Measurements from ENCODE around the gene TAS2R60. TPM values are rescaled to one million over a fixed set of nuclear protein-coding genes. Genes with fewer than 3 reads are reported as not detected.
A peak's percentile ranks its signal among the peaks of the same experiment; 100 is the strongest.

The TAS2R60 gene
- polyA plus RNA-seq, 1 of the 3 experiments (the other 2 are of a cell fraction), result not detected

DNA sequence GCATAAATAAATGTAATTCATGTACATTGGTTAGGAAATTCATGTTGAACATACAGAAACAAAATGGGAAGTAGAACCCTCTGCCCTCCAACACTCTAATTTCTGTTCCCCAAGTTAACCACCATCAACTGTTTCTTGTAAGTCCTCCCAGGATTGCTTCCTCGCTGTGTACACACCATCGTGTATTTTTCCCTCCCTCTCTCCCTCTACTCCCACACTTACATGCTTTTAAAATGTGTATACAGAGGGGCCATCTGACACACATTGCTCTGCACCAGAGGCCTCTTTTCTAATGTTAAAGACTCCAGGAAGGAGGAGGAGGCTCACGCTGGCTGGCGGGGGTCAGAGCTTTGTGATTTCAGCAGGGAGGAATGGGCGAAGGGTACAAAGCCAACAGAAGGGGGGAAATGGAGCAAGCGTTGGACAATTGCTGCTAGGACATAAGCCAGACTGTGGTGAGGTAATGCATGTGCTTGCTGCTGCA lies 32.7 kb upstream of the TAS2R60 start (continued):
- TF ChIP-seq, protein P1, sequence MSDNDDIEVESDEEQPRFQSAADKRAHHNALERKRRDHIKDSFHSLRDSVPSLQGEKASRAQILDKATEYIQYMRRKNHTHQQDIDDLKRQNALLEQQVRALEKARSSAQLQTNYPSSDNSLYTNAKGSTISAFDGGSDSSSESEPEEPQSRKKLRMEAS (IDR thresholded peaks at IDR 0.05; ENCODE audit: low read depth), result no peak
- TF ChIP-seq SMC3 (IDR thresholded peaks at IDR 0.05; ENCODE audit: low read depth, low read length), result no peak
- TF ChIP-seq RXRA (IDR thresholded peaks at IDR 0.05; ENCODE audit: borderline replicate concordance, low read depth), result no peak

DNA sequence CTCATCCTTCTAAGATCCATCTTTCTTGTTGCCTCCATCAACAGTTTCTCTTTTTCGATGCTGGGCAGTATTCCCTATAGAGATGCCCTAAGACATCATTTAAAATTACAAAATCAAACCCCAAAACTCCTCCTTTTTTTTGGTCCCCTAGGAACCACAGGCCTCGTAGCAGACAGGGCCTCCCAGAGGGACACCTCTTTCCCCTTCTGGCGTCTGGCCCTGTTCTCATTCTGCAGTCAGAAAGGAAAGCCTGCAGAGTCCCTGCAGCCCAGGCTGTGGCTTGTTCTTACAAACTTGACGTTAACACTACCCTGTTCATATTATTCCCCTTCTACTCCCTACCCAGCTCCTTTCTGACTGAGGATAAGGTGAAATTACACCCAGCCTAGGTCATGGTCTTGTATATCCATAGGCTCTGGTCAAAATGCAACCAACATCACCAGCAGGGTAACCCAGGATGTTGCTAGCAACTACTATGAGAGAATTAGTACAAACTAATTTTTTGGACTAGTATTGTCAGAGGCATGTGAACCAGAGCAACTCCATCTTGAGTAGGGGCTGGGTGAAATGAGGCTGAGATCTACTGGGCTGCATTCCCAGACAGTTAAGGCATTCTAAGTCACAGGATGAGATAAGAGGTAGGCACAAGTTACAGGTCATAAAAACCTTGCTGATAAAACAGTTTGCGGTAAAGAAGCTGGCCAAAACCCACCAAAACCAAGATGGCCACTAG lies 31.1 kb upstream of the TAS2R60 start:
- H2AFZ ChIP-seq (ENCODE audit: low read depth), result no peak overlapping the region
- H3K36me3 ChIP-seq (replicated peaks in 1 of 2; ENCODE audit: control insufficient read depth in 1 of 2, insufficient read depth in 2 of 2, low read length in 1 of 2), result no peaks in the 10 kb centered on the region
- H3K4me3 ChIP-seq (ENCODE audit: low read depth in 2 of 2, low read length in 1 of 2), result no peak overlapping the region
- POLR2A ChIA-PET, result no interaction called here
- no peaks in the 10 kb centered on the region for H3K9me3 ChIP-seq
- WGBS (ENCODE audit: low lambda C conversion rate), result 83% methylated on average over 5 of the region's 5 CpGs
- no peak for DNase-seq
- TF ChIP-seq TAF1 (IDR thresholded peaks at IDR 0.05; ENCODE audit: borderline replicate concordance, low read depth, low read length) (0 out of 2 replicates have a peak, but pooled peaks have one; percentile 2), SMC3 (IDR thresholded peaks at IDR 0.05; ENCODE audit: low read depth, low read length) (no peak)
- no peak overlapping the region for H3K9ac ChIP-seq
- H3K27ac ChIP-seq (ENCODE audit: low read depth in 2 of 2, low read length in 1 of 2), result no peak overlapping the region
- H3K79me2 ChIP-seq (ENCODE audit: insufficient read depth), result no peaks in the 10 kb centered on the region
- no peaks in the 10 kb centered on the region for H3K27me3 ChIP-seq (ENCODE audit: insufficient read depth)
- no peaks in the 10 kb centered on the region for H4K20me1 ChIP-seq (ENCODE audit: insufficient read depth)
- CTCF ChIA-PET, result interaction anchor here (1.2 kb wide), 1 partner anchor 172 kb away, joined by 5 read pairs; no protein-coding TSS in a partner anchor
- peaks cover 0 to 32% of the 10 kb centered on the region in 2 experiments; a peak in 3 of 4 replicates for H3K4me1 ChIP-seq (ENCODE audit: control insufficient read depth in 1 of 2, insufficient read depth in 2 of 2, low read depth in 1 of 2, low read length in 1 of 2)
- peaks cover 9% of the 10 kb centered on the region for H3F3A ChIP-seq (replicated peaks; ENCODE audit: insufficient read depth)
- no peaks in the 10 kb centered on the region for H3K9me2 ChIP-seq
- no peak overlapping the region for H3K4me2 ChIP-seq

DNA sequence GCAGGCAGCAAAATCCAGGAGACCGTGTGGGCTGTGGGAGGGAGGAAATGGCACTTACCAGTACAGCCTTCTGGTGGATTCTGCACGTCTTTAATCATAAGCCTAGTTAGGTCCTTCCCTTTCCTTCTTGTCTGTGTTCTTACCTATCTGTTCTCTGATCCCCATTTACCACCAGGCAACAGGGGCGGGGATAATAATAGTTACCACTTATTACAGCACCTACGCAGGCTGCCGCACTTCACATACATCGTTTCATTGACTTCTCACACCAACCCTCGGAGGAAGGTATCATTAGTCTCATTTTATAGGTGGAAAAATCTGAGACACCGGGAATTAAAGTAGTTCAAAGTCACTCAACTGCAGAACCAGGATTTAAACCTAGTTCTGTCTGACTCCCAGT lies 30.1 kb upstream of the TAS2R60 start:
- Histone ChIP-seq H3F3A (replicated peaks; ENCODE audit: insufficient read depth) (peaks cover 9% of the 10 kb centered on the region), H3K9me2 (no peaks in the 10 kb centered on the region), H3K4me3 (ENCODE audit: low read depth in 2 of 2, low read length in 1 of 2) (no peak overlapping the region), H3K27ac (ENCODE audit: low read depth in 2 of 2, low read length in 1 of 2) (no peak overlapping the region), H3K9ac (no peak overlapping the region), H3K9me3 (no peaks in the 10 kb centered on the region), H3K79me2 (ENCODE audit: insufficient read depth) (no peaks in the 10 kb centered on the region), H3K4me2 (no peak overlapping the region), H3K4me1 (ENCODE audit: control insufficient read depth in 1 of 2, insufficient read depth in 2 of 2, low read depth in 1 of 2, low read length in 1 of 2) (peaks cover 0 to 22% of the 10 kb centered on the region in 2 experiments; a peak in 2 of 4 replicates), H2AFZ (ENCODE audit: low read depth) (no peak overlapping the region), H4K20me1 (ENCODE audit: insufficient read depth) (no peaks in the 10 kb centered on the region), H3K36me3 (replicated peaks in 1 of 2; ENCODE audit: control insufficient read depth in 1 of 2, insufficient read depth in 2 of 2, low read length in 1 of 2) (no peaks in the 10 kb centered on the region), H3K27me3 (ENCODE audit: insufficient read depth) (no peaks in the 10 kb centered on the region)
- WGBS (ENCODE audit: low lambda C conversion rate), result 83% methylated on average over 8 of the region's 8 CpGs
- ChIA-PET CTCF (no interaction called here), POLR2A (no interaction called here)
- DNase-seq, result no peak
- TF ChIP-seq, protein P2, sequence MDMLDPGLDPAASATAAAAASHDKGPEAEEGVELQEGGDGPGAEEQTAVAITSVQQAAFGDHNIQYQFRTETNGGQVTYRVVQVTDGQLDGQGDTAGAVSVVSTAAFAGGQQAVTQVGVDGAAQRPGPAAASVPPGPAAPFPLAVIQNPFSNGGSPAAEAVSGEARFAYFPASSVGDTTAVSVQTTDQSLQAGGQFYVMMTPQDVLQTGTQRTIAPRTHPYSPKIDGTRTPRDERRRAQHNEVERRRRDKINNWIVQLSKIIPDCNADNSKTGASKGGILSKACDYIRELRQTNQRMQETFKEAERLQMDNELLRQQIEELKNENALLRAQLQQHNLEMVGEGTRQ (IDR thresholded peaks at IDR 0.05; ENCODE audit: borderline replicate concordance, low read depth, low read length), result no peak
- no peak for TF ChIP-seq FOXJ3 (CRISPR knock-in tag; IDR thresholded peaks at IDR 0.05)
- TF ChIP-seq GATA2 (CRISPR knock-in tag; IDR thresholded peaks at IDR 0.05), result no peak
